Measurements from ENCODE around the gene GPS2.

Gene GPS2

DNA sequence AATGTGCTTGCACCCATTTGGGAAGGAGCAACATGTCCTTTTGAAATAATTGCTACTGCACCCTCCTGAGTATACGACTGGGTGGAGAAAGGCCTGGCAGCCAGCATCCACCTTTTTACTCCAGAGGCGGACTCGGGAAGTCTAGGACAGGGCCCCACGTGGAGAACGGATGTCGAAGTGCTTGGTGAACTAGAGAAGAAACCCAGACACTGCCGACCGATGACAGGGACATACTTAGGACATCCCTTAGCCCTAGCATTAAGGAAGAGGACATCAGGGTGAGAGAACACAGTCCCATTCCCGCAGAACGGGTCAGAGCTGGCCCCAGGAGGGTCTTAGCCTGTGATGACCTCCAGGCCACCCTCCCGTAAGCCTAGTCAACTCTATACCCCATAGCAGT is 24.5 kb downstream of the GPS2 start:
- no peak overlapping the region for H3K4me3 ChIP-seq (ENCODE audit: low read depth, low read length)
- TF ChIP-seq, protein P1, sequence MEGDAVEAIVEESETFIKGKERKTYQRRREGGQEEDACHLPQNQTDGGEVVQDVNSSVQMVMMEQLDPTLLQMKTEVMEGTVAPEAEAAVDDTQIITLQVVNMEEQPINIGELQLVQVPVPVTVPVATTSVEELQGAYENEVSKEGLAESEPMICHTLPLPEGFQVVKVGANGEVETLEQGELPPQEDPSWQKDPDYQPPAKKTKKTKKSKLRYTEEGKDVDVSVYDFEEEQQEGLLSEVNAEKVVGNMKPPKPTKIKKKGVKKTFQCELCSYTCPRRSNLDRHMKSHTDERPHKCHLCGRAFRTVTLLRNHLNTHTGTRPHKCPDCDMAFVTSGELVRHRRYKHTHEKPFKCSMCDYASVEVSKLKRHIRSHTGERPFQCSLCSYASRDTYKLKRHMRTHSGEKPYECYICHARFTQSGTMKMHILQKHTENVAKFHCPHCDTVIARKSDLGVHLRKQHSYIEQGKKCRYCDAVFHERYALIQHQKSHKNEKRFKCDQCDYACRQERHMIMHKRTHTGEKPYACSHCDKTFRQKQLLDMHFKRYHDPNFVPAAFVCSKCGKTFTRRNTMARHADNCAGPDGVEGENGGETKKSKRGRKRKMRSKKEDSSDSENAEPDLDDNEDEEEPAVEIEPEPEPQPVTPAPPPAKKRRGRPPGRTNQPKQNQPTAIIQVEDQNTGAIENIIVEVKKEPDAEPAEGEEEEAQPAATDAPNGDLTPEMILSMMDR (IDR thresholded peaks at IDR 0.05; ENCODE audit: insufficient read depth, low read depth, low read length, missing control alignments): no peak
- no peak for DNase-seq (ENCODE audit: low read depth)

DNA sequence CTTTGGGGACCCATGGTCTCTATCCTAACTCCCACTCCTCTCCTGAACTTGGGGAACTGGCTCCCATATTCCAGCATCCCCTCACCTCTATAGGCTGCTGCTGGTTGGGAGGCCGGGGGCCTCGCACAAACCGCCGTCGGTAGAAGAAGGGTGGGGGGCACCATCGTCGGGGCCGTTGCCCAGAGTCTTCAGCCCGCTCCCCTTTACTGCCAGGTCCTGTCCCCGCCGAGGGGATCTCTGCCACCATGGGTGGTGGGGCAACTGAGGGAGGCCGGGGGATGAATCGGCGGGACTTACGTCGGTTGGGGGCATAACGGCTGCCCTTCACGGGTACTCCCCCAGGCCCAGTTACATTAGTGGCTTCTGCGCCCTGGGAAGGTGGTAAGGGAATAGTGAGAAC is 25.0 kb downstream of the GPS2 start:
- TF ChIP-seq, protein P1 (IDR thresholded peaks at IDR 0.05; ENCODE audit: insufficient read depth, low read depth, low read length, missing control alignments): no peak
- DNase-seq (ENCODE audit: low read depth): no peak
- no peak overlapping the region for H3K4me3 ChIP-seq (ENCODE audit: low read depth, low read length)

DNA sequence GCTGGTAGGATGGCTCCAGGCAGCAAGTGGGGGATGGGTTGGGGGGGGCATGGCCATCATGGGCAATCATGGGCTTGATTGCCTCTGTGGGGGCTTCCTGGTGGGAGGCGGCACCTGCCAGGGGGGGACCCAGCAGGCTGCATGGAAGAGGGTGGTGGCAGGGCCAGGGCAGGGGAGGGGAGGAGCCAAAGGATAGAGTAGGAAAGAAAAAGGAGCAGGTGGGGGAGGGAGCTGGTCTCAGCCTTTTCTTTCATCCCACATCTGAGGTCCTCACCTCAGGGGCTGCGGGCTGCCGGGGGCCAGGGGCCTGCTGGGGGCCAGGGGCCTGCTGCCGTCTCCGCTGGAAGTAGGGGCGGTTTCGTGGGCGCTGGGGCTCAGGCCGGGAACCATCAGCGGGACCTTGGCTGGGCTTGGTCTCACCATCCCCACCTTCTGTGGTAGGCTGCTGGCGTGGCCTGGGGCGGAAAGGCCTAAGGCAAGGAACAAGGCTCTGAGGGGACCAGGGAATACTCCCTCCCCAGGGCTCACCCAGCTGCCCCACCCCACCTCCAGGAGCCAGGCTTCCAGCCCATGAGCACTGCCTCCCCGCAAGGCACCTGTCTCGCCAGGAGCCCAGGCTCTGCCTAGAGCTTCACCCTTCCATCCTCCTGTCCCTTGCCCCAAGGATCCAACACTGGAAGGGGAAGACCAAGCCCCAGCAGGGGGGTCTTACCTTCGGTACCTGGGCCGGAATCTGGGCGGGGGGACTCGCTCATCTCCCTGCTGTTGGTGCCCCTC is 25.7 kb downstream of the GPS2 start:
- no peak overlapping the region for H3K4me3 ChIP-seq (ENCODE audit: low read depth, low read length)
- no peak for DNase-seq (ENCODE audit: low read depth)
- TF ChIP-seq, protein P1 (IDR thresholded peaks at IDR 0.05; ENCODE audit: insufficient read depth, low read depth, low read length, missing control alignments): no peak

DNA sequence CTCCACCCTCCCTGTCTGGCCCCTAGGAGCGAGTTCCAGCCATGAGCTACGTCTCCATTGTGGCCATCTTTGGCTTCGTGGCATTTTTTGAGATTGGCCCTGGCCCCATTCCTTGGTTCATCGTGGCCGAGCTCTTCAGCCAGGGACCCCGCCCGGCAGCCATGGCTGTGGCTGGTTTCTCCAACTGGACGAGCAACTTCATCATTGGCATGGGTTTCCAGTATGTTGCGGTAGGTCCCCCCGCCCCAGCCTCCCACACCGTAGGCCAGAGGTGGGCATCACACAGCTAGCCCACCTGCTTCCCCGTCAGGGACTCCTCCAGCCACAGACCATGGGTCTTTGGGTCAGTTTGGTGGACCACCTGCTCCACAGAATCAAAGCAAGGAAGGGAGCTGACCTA is 29.5 kb downstream of the GPS2 start:
- TF ChIP-seq, protein P1 (IDR thresholded peaks at IDR 0.05; ENCODE audit: insufficient read depth, low read depth, low read length, missing control alignments): no peak
- no peak for DNase-seq (ENCODE audit: low read depth)
- H3K4me3 ChIP-seq (ENCODE audit: low read depth, low read length): no peak overlapping the region

DNA sequence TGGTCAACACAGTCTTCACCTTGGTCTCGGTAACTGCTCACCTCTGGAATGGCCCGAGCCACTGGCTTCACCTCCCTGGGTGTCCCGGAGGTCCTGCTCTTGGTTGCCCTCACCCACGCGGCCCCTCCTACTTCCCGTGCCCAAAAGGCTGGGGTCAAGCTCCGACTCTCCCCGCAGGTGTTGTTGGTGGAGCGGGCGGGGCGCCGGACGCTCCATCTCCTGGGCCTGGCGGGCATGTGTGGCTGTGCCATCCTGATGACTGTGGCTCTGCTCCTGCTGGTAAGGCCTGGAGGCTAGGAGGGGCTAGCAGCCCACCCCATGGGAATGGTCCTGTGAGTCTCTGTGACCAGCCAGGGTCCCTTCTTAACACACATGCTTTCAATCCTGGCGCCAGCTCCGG is 30.2 kb downstream of the GPS2 start:
- TF ChIP-seq, protein P1 (IDR thresholded peaks at IDR 0.05; ENCODE audit: insufficient read depth, low read depth, low read length, missing control alignments): no peak
- no peak overlapping the region for H3K4me3 ChIP-seq (ENCODE audit: low read depth, low read length)

DNA sequence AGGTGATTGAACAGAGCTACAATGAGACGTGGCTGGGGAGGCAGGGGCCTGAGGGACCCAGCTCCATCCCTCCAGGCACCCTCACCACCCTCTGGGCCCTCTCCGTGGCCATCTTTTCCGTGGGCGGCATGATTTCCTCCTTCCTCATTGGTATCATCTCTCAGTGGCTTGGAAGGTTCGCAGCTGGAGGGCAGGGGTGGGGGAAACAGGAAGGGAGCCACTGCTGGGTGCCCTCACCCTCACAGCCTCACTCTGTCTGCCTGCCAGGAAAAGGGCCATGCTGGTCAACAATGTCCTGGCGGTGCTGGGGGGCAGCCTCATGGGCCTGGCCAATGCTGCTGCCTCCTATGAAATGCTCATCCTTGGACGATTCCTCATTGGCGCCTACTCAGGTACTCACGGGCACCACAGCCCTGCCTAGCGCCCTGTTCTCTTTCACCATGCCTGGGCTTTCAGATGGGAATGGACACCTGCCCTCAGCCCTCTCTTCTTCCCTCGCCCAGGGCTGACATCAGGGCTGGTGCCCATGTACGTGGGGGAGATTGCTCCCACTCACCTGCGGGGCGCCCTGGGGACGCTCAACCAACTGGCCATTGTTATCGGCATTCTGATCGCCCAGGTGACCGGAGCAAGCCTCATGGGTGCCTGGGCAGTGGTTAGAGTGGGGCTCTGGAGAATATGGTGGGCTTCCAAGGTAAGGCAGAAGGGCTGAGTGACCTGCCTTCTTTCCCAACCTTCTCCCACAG is 31.5 kb downstream of the GPS2 start:
- no peak for DNase-seq (ENCODE audit: low read depth)
- H3K4me3 ChIP-seq (ENCODE audit: low read depth, low read length): no peak overlapping the region
- TF ChIP-seq, protein P1 (IDR thresholded peaks at IDR 0.05; ENCODE audit: insufficient read depth, low read depth, low read length, missing control alignments): no peak

More for the DNA sequence above, 30.2 kb downstream of the GPS2 start:
- no peak for DNase-seq (ENCODE audit: low read depth)

Measured in GM12865 (cell line).